ENCODE results near the gene STOX2.

GRCh38 chr4:183872531-183872930, 32.6 kb upstream of the STOX2 start:
- no peak for TF ChIP-seq NKRF (conservative IDR thresholded peaks at IDR 0.05)
- no peak for TF ChIP-seq CREB1 (IDR thresholded peaks at IDR 0.05; ENCODE audit: low read depth)
- TF ChIP-seq ATF7 (IDR thresholded peaks at IDR 0.05; ENCODE audit: low read depth): no peak
- TF ChIP-seq ZNF274 (IDR thresholded peaks at IDR 0.05; ENCODE audit: insufficient read depth, insufficient read length): no peak
- no peak for TF ChIP-seq SMC3 (IDR thresholded peaks at IDR 0.05; ENCODE audit: borderline replicate concordance, low read length)
- TF ChIP-seq CTCF (IDR thresholded peaks at IDR 0.05 in 2 of 3, conservative IDR thresholded peaks at IDR 0.05 in 1 of 3; ENCODE audit: control insufficient read depth in 2 of 3, extremely low read depth in 1 of 3, insufficient read depth in 1 of 3, low read depth in 3 of 3, low read length in 3 of 3): no peak

All from GM12878 (cell line).